Muscle of arm (tissue), 12 donors: ENCODE measurements around the gene PAQR5. TPM values are rescaled to one million over a fixed set of nuclear protein-coding genes. Genes with fewer than 3 reads are reported as not detected.

Experiments used
- polyA plus RNA-seq, 12 donors: library from polyadenylated mRNA; unstranded; fragments of 120-200 nt; gene quantifications; one replicate each; pipeline ENCODE4 v1.2.1, GENCODE V29; 2013; ENCODE audit not compliant: insufficient read length in 12 of 12

The PAQR5 gene
- polyA plus RNA-seq, 12 donors = 0.22 to 2.6 (median 0.60) TPM; not detected in 1

Other genes with a start within 250 kb of the PAQR5 start
- 10 to 100 TPM in 11 of 12 donors, not detected in 1; 30.7 to 50.8 (median 37.0) TPM for gene GLCE, start 138.3 kb upstream of the PAQR5 start, polyA plus RNA-seq
- gene KIF23, start 115.4 kb downstream of the PAQR5 start, polyA plus RNA-seq = 10 to 100 TPM in 11 of 12 donors, not detected in 1; 11.9 to 33.8 (median 20.2) TPM
- gene RPLP1, start 153.9 kb downstream of the PAQR5 start, polyA plus RNA-seq = 1,000 to 10,000 TPM in 11 of 12 donors, not detected in 1; 2,418 to 4,362 (median 3,034) TPM